Stimulated activated CD8-positive, alpha-beta memory T cell treated with anti-CD3 and anti-CD28 coated beads, Interleukin-2, amount 100 ng/mL, for 48 hours (primary cell): ENCODE data around the gene CHST2.

Source experiments
- DNase-seq, 2 donors: peaks; one replicate each; pipeline ENCODE4 v3.0.0-alpha.2; 2020; ENCODE audit warnings: low read depth in 2 of 2

The CHST2 gene

GRCh38 chr3:143166376-143166775 lies 46.8 kb downstream of the CHST2 start:
- no peak for DNase-seq

DNA sequence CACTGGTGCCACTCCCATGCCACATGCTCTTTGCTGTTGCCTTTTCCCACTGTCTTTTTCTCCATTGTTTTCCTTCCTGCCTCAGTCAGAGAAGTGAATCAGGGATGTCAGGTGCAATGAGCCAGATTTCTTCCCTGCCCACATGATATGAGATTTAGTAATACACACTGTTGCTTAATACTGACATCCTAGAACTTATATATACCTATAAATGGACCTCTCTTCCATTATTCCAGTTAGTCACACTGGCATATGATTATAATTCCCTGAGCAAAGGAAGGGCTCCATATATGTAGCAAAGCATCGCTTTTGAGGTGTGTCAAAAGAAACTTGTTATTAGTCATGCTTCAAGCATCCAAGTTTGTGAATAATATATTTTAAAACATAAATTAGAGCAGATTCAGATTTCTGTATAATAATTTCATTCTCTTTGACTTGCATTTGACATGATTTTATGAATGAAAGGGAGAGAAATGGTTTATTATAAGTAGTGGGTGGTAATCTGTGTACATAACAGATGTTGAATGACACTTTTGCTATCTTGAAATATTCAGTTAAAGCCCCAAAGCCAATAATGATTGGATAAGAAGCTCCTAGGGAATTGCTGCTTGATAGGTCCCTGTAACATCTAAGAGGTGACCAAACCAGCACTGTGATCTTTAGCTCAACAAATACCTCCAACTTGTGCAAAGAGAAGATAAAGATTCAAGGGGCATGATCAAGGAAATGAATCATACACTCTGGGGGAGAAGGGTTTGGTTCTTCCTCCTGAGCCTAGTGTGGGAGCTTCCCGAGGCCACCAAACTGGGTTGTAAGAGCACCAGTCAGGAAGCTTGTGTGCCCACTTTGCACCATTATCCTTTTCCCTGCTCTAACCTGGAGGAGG lies 48.6 kb downstream of the CHST2 start:
- no peak for DNase-seq

DNA sequence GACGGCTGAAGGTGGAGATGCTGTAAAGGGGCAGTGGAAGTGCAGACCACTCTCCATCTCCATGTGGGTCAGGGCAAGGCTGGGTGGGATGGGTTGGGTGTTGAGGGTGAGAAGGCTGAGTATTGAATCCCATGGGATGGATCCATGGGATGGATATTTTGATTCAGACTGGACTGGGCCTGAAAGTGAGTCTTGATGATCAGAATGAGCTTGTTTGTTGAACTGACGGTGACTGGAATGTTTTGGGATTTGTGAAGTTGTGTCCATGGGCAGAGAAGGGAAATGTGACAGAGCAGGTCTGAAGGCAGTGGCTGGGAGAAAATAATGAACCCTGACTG lies 49.3 kb downstream of the CHST2 start:
- DNase-seq, result no peak

DNA sequence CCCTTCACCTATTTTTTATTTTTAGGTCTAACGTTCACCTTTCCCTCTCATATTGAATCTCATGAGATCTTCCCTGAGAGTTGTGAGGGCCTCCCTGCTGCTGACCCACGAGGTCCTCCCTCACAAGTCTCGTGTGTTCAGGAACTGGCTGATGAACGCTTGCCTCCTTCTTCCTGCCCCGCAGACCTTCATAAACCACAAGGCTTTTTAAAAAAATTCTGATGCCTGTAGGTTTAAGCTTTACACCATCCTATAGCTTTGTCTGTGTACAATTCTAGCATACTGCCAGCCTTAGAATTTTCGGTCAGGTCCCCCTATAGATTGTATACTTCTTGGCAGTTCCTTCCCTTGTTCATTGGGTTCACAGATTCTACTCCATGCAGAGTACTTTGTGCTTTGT lies 50.5 kb downstream of the CHST2 start:
- DNase-seq, result no peak

DNA sequence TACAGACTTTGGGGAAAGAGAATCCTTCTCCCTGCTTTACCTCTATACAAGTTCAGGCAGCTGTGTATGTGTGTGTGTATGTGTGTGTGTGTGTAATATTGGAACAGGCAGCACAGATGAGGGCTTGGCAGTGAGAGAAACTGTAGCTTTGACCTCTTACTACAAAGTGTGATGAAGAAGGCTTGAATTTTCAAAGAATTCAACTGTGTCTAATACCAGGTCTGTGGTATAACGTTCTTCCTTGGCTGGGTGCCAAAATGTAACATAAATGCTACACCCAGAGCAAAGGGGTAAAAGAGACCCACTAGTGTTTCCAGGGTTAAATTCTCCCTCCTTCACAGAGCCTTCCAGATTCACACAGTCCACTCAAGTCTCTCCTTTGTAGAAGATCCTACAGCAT lies 51.1 kb downstream of the CHST2 start:
- DNase-seq, result no peak

DNA sequence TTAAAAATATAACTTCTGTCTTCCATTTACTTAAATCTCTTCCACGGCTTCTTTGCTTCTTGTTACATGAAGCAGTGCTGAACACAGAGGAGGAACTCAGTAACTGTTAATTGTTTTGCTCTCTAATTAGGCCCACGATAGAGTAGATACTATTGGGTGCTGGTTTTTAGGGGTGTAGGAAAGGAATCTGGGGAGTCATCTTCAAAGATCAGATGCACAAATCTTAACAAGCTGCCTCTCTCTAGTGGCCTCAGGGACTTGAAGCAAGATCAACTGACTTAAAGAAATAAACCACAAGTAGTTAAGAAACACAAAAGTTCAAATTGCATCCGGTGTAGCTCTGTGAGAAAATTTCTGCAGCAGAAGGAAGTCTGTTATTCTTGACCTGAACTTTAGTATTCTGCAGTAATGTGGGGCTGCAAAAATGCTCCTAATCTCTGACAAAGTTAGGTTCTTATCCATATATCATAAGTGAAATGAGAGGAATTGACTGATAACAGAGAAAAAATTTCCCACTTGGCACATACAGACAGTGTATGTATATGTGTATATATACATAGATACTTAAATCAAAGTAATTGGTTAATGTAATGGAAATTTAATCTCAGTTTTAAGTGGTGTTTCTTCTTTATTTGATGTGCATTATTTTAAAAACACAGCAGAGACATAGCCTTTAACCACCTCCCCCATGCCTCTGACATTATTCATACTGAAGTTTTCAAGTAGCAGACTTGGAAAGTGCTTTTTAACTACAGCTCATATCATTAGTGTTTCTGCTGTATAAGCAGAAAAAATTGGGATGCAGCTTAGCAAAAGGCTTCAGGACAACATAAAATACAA lies 51.8 kb downstream of the CHST2 start:
- DNase-seq, result no peak

GRCh38 chr3:143172062-143172794 lies 52.7 kb downstream of the CHST2 start:
- no peak for DNase-seq

DNA sequence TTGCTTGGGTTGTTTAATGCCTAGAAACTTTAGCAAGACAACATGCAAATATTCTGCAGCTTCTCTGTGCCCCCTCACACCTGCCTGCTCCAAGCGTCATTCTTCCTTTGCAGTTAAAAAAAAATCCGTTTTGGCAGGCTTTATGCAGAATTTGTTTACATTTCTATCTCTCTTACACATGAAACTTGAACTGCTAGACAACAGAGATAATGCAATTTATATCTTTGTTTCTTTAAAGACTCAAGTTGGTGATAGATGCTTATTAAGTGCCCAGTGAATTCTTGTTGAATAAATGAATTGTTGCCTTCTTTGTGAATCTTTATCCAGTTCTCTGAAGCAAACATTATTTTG lies 53.2 kb downstream of the CHST2 start:
- DNase-seq, result no peak

GRCh38 chr3:143173242-143173641 lies 53.7 kb downstream of the CHST2 start:
- DNase-seq, result no peak
